Measurements from ENCODE around the gene COL21A1.

Gene COL21A1

DNA sequence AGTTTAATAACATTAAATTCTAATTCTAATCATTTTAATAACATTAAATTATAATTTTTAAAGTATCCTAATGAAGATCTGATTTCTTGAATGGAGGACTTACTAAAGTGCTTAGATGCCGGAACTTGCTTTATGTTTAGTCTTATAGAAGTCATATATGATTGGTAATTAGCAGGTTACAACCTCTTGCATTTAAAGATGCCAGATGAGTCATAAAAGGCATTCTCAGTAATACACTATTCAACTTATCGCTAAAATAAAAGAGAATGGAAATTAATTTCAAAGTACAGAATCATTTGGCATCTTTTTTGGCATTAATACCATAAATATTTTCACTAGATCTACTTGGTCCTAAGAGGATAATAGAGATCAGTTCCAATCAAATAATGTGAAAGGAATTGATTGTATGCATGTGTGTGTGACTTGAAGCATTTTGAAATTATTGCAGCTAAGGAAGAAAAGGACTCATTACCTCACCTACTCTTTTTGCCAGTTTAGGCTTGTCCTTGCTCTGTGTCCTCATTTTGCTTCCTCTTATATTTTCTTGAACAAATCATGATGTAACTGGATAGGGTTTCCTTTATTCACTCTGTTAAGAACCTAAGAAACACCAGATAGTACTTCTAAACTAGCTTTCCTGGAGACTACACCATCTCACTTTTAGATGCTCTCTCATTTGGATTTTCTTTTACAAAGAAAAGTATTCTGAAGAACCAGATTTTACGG lies 2.7 kb downstream of the COL21A1 start:
- DNase-seq, result no peak

DNA sequence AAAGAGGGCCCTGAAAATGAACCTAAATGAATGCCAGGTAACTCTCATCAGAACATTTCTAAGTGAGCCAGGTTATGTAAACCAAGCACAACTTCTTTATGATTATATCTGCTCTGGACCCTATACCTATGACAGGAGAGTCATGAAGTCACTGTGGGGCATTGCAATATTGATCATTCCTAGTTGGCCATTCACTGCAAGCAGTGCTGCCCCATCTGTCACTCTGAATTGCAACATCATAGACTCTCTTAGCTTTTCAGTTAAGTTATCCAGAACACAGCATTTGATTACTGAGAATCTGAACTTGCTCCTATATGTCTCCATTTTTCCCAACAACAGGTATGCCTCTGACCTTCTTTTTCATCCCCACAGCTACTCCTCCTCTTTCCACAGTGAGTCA lies 3.3 kb downstream of the COL21A1 start:
- no peak for DNase-seq

DNA sequence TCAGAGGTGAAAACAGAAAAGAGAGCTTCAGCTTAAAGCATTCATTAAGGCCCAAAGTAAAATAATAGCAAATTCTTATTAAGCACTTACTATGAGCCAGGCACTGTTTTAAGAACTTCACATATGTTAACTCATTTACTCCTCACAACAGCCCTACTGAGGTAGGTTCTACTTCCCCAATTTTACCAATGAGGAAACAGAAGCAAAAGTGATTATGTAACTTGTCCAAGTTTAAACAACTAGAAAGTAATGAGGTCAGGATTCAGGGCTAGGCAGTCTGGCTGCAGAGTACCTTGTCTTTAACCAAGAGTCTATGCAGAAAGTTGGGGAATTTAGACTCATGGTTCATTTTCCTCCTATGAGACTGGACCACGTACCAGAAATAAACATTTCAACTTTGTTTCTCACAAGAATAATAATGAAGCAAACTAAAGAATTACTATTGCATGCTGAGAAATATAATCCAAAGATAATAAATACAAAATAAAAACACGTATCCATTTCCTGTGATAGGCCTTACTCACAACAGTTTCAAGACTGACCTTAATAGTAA lies 3.8 kb downstream of the COL21A1 start:
- DNase-seq, result no peak

DNA sequence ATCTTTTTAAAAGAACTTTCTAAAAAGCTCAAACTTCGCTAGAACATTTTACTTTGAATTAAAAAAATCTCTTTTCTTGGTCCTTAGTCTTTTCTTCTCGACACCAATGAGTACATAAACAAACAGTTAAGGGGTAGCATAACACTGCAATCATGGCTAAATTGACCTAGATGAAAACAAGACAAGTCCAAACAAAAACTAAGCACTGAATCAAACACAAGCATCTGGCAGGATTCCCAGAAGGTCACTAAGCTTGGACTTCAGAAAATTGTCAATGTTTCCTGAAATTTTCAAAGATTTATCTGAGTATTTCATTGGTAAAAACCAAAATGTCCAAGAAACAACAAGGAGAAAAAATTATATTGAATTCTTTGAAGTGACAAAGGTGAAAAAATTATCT lies 5.0 kb downstream of the COL21A1 start:
- no peak for DNase-seq

- DNase-seq, result peak; percentile 41
Measured at GRCh38 chr6:56241124-56241802, 6.1 kb downstream of the COL21A1 start.

DNA sequence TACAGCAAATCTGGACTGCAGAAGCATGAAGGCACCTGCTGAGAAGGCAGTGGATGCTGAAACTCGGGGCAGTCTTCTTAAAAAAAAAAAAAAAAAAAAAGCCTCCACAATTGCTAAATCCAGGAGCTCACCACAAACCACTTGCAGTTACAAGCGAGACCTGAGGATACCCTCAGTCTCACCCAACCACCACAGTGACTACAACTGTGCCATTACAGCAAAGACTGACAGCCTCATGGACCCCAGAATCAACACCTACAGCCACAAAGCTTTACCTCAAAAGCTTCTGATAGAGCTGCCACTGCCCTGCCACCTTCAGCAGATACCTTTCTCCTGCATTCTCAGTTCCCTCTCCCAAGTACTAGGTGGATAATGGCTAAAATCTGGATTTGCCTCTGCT lies 9.0 kb downstream of the COL21A1 start:
- no peak for DNase-seq

DNA sequence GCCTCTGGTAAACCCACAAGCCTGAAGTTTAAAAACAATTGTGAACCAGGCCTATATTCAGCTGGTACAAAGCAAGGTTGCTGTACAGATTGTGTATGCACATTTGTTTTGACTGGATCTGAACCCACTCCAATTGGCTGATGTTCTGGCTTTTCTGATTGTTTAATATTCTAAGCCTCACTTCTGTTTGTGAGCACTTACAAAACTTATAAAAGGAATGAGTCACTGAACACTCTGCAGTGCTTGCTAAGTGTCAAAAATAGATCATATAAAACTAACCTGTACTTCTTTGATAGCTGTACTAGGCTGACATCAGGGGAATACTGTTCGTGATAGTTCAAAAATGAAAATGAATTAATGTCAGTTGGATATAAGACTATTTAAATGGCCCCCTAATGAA lies 12.1 kb downstream of the COL21A1 start:
- no peak for DNase-seq

GRCh38 chr6:56232436-56232835 lies 14.9 kb downstream of the COL21A1 start:
- DNase-seq, result no peak

DNA sequence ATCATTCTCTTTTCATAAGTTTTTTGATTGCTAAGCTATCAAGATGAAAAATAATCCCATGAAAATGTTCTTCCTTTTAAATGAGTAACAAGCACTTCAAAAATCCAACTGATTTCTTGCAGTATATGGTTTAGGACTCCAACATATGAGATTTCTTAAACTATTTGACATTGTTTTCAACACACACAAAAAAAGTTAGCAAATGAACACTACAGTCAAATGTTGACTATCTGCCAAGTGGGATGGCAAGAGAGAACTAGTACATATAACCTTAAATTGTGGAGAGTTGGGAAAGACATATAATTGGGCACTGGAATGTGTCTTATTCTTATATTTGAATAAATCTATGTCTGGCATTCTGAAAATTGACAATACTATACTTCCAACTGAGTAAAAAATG lies 15.6 kb downstream of the COL21A1 start:
- DNase-seq, result no peak

DNA sequence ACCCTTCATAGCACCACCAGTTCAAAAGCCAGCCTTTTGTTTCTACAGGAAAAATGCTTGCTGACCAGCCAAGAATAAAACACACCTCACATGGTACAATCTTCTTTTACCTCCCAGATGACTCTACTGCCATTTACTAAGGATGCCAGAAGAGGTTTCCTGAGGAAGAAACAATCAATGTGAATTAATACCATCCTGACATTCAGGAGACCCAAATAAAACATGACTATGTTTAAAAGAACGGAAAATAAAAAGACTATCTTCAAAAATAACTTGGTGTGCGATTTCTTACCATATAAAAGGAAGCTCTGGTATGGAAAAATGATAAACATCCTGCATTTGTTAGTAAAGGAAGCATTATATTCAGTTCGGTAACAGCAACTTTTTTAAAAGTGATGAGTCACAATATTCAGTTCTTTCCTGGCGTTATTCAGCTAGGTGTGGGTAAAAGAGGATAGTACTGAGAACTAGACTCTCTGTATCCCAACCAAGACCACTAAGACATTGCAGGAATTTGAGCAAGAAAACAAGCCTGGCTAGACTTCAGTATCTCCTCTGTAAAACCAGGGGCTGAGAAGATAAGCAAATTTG lies 16.3 kb downstream of the COL21A1 start:
- no peak for DNase-seq

DNA sequence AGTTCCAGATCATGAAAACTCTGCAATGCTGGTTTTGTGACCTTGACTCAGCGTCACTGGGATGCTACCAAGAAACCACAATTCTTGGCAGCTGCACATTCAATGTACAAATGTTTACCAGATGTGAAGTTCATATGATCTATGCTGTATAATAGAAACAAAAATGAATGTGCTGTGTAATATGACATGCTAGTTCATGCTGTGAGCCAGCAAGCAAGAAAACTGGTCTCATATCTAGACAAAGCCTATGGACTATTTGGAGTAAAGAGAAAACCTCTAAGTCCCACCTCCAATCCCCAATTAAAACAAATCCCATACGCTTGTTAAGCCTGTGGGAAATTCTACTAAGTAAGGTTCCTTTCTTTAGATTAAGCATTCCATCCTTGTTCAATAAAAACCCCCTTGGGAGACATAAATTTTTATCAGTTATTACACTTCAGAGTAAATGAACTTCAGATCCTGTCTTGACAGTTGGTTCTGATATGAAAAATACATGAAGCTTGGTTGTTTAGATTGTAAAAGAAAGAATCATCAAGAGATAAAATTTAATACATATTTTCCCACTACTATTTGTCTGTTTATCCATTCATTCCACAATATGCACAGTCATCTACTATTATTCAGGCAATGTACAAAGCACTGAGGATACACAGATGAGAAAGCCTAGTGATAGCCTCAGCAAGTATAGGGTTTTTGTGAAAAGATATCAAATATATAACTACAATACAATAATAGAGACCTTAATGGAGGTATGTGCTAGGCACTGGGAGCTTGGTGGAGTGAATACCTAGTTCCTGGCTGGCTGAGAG lies 20.1 kb downstream of the COL21A1 start:
- no peak for DNase-seq

DNA sequence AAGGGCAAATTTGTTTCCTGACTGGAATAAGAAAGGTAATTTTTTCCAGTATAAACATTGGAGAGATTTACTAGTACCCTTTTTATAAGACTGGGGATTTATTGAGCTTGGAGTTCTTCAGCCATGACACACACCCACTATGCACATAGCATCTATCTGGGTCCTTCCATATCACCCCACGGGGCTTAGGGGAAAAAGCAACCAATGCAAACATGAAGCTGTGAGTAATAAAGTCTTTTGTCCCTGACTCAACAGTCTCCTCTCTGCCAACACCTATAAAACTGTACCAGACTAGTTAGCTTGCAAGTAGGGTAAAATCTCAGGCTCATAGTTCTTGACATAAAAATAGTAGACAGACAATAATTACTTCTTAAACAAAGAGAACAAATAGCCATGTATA lies 23.4 kb downstream of the COL21A1 start:
- no peak for DNase-seq

DNA sequence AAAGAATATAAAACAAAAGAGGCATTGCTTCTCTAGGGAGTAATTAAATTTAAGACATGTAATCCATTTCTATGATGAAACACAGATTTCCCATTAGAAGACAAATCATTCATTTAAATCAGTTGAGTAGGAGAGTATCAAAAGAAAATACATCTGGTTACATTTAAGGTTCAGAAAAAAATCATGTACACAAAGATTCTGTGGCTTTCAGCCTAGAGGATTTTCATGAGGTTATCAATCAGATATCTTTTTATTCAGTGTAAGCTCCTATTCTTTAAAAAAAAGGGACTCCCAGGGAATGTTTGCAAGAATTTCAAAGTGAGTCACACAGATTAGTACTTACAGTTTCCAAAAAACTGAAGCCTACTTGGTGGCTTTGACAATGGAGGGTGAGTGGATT lies 24.9 kb downstream of the COL21A1 start:
- DNase-seq, result no peak

DNA sequence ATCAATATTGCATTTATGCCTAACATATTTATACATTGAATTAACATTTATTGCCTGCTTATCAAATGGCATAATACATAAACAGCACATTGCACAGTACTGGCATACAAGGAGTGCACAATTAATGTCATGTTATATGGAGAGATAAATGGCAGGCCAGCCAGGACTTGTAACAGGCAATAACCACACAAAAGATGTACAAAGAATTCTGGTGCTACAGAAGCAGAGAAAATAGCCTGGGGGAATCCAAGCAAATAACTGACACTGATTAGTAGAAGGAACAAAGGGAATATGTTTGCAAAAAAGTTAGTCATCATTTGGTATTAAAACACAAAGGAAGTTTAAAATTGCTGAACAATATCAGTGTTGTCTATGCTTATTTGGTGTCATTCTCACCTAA lies 27.3 kb downstream of the COL21A1 start:
- no peak for DNase-seq

- no peak for DNase-seq
Measured at GRCh38 chr6:56214703-56215101, 32.7 kb downstream of the COL21A1 start.

GRCh38 chr6:56214041-56214702 lies 33.2 kb downstream of the COL21A1 start:
- no peak for DNase-seq

DNA sequence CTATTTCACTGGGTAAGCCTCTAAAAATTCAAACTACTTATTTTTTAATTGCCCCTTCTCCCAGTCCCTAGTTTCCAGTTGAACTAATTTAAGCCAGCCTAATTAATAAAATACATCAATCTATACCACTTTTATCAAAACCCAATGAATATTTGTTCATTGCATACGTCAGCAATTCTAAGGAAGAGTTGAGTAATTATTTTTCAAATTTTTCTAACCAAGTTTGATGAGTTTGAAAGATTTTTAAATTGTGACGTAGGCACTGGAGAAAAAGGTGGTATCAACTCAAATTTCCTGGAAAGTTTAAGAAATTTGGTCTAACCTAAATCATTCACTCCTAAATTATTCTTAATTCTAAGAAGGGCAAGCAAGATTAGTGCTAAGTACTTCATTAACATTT lies 35.7 kb downstream of the COL21A1 start:
- DNase-seq, result no peak

DNA sequence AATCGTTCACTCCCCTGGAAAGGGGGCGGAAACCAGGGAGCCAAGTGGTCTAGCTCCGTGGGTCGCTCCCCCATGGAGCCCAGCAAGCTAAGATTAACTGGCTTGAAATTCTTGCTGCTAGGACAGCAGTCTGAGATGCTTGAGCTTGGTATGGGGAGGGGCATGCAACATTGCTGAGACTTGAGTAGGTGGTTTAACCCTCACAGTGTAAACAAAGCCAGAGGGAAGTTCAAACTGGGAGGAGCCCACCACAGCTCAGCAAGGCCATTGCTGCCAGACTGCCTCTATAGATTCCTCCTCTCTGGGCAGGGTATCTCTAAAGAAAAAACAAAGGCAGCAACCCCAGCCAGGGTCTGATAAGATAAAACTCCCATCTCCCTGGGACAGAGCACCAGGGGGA lies 43.2 kb downstream of the COL21A1 start:
- DNase-seq, result no peak

- no peak for DNase-seq
Measured at GRCh38 chr6:56199956-56200355, 47.4 kb downstream of the COL21A1 start.

- DNase-seq, result no peak
Measured at GRCh38 chr6:56193846-56194245, 53.5 kb downstream of the COL21A1 start.

DNA sequence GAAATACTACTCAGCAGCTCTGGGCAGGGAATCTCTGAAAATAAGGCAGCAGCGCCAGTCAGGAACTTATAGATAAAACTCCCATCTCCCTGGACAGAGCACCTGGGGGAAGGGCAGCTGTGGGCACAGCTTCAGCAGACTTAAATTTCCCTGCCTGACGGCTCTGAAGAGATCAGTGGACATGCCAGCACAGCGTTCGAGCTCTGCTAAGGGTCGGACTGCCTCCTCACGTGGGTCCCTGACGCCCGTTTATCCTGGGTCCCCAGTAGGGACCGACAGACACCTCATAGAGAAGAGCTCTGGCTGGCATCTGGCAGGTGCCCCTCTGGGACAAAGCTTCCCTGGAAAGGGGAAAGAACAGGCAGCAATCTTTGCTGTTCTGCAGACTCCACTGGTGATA lies 59.0 kb downstream of the COL21A1 start:
- no peak for DNase-seq

DNA sequence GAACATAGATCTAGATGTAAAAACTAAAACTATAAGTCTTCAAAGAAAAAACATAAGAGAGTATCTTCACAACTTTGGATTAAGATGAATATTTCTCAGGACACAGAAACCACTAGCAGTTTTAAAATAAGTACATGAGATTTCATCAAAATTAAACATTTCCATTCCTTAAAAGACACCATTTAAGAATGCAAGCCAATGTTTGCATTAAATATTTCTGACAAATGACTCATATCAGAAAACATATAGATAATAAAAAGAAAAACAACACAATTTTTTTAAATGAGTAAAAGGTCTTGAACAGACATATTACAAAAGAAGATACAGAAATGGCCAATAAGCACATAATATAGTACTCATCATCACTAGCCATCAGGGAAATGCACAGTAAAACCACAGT lies 59.7 kb downstream of the COL21A1 start:
- no peak for DNase-seq

- DNase-seq, result no peak
Measured at GRCh38 chr6:56176741-56177140, 70.6 kb downstream of the COL21A1 start.
